ENCODE results near the gene CNPY3.
A peak's percentile ranks its signal among the peaks of the same experiment; 100 is the strongest.
"Not testable (repeated sequence)": the region's sequence is repeated elsewhere in the genome, so short reads cannot be mapped to it uniquely, and the experiment has no call there.

Gene CNPY3
- total RNA-seq, result 38.5 to 90.7 (median 58.5) reads per million in 9 experiments

GRCh38 chr6:42928986-42929820, at the start of gene CNPY3:
Gene CNPY3, plus strand, starts transcription at chr6:42929480. Its CDS starts 91 bp downstream, at chr6:42929571.
- Mint-ChIP-seq H3K9me3 (no peaks in the 10 kb centered on the region), H3K27me3 (no peaks in the 10 kb centered on the region), H3K27ac (peak within 1 kb of the TSS; percentile 97 to 98), H3K4me3 (peak within 1 kb of the TSS; percentile 95 to 97), H3K36me3 (ENCODE audit: insufficient read depth) (peaks cover 35% of the 10 kb centered on the region), H3K4me1 (ENCODE audit: low read depth in 2 of 2) (peaks cover 42 to 49% of the 10 kb centered on the region in 2 donors)
- DNase-seq, result peak; percentile 91 to 92 (median 92)
- peak; percentile 81 for ATAC-seq (replicated peaks)

GRCh38 chr6:42880240-42880817, 49.0 kb upstream of the CNPY3 start:
- Mint-ChIP-seq H3K36me3 (ENCODE audit: insufficient read depth) (peaks cover 60% of the 10 kb centered on the region), H3K27ac (peak overlapping the region; percentile 99), H3K4me3 (peak overlapping the region; percentile 94 to 97), H3K4me1 (ENCODE audit: low read depth in 2 of 2) (peaks cover 14 to 21% of the 10 kb centered on the region in 2 donors)
- H3K27me3 Mint-ChIP-seq; DNase-seq; H3K9me3 Mint-ChIP-seq; ATAC-seq (replicated peaks): not testable (repeated sequence)

- Mint-ChIP-seq H3K4me3 (peak overlapping the region; percentile 94 to 97), H3K27ac (peak overlapping the region; percentile 99), H3K4me1 (ENCODE audit: low read depth in 2 of 2) (peaks cover 14 to 21% of the 10 kb centered on the region in 2 donors), H3K36me3 (ENCODE audit: insufficient read depth) (peaks cover 66% of the 10 kb centered on the region)
- H3K9me3 Mint-ChIP-seq; ATAC-seq (replicated peaks); H3K27me3 Mint-ChIP-seq; DNase-seq: not testable (repeated sequence)
These were observed 48.4 kb upstream of the CNPY3 start for GRCh38 chr6:42880871-42881270.

GRCh38 chr6:42885702-42886101, 43.6 kb upstream of the CNPY3 start:
- Mint-ChIP-seq H3K4me1 (ENCODE audit: low read depth in 2 of 2) (peaks cover 5 to 10% of the 10 kb centered on the region in 2 donors), H3K4me3 (no peak overlapping the region), H3K27ac (no peak overlapping the region), H3K36me3 (ENCODE audit: insufficient read depth) (peaks cover 80% of the 10 kb centered on the region), H3K9me3 (no peaks in the 10 kb centered on the region), H3K27me3 (no peaks in the 10 kb centered on the region)
- no peak for ATAC-seq (replicated peaks)
- no peak for DNase-seq

GRCh38 chr6:42888201-42888600, 41.1 kb upstream of the CNPY3 start:
- H3K9me3 Mint-ChIP-seq; DNase-seq; H3K27ac Mint-ChIP-seq; H3K27me3 Mint-ChIP-seq; H3K4me3 Mint-ChIP-seq; H3K4me1 Mint-ChIP-seq (ENCODE audit: low read depth in 2 of 2); ATAC-seq (replicated peaks): not testable (repeated sequence)
- H3K36me3 Mint-ChIP-seq (ENCODE audit: insufficient read depth), result peaks cover 65% of the 10 kb centered on the region

GRCh38 chr6:42889815-42890214, 39.5 kb upstream of the CNPY3 start:
- H3K27ac Mint-ChIP-seq, result peak overlapping the region; percentile 94 to 96

GRCh38 chr6:42890311-42891198, 38.7 kb upstream of the CNPY3 start:
- Mint-ChIP-seq H3K27ac (peak overlapping the region; percentile 94 to 96), H3K4me1 (ENCODE audit: low read depth in 2 of 2) (peaks cover 5 to 8% of the 10 kb centered on the region in 2 donors), H3K27me3 (no peaks in the 10 kb centered on the region), H3K36me3 (ENCODE audit: insufficient read depth) (peaks cover 42% of the 10 kb centered on the region), H3K9me3 (no peaks in the 10 kb centered on the region), H3K4me3 (peak overlapping the region; percentile 90 to 92)
- peak; percentile 82 to 84 (median 84) for DNase-seq
- ATAC-seq (replicated peaks), result peak; percentile 95

More at GRCh38 chr6:42889815-42890214, 39.5 kb upstream of the CNPY3 start:
- H3K4me3 Mint-ChIP-seq, result peak overlapping the region; percentile 90 to 92
- no peak for DNase-seq
- peaks cover 49% of the 10 kb centered on the region for H3K36me3 Mint-ChIP-seq (ENCODE audit: insufficient read depth)
- H3K9me3 Mint-ChIP-seq, result no peaks in the 10 kb centered on the region
- peaks cover 5 to 8% of the 10 kb centered on the region in 2 donors for H3K4me1 Mint-ChIP-seq (ENCODE audit: low read depth in 2 of 2)
- H3K27me3 Mint-ChIP-seq, result no peaks in the 10 kb centered on the region
- no peak for ATAC-seq (replicated peaks)

GRCh38 chr6:42891199-42891722, 38.0 kb upstream of the CNPY3 start:
- ATAC-seq (replicated peaks) (no peak), DNase-seq (no peak)
- H3K4me1 Mint-ChIP-seq (ENCODE audit: low read depth in 2 of 2), result peaks cover 5 to 8% of the 10 kb centered on the region in 2 donors
- no peaks in the 10 kb centered on the region for H3K27me3 Mint-ChIP-seq
- H3K9me3 Mint-ChIP-seq, result no peaks in the 10 kb centered on the region
- peaks cover 35% of the 10 kb centered on the region for H3K36me3 Mint-ChIP-seq (ENCODE audit: insufficient read depth)
- H3K4me3 Mint-ChIP-seq, result peak overlapping the region; percentile 90 to 92
- peak overlapping the region; percentile 94 to 96 for H3K27ac Mint-ChIP-seq

GRCh38 chr6:42894041-42894828, 35.0 kb upstream of the CNPY3 start:
- H3K4me1 Mint-ChIP-seq (ENCODE audit: low read depth in 2 of 2); DNase-seq; H3K9me3 Mint-ChIP-seq; H3K27ac Mint-ChIP-seq; ATAC-seq (replicated peaks); H3K4me3 Mint-ChIP-seq; H3K27me3 Mint-ChIP-seq: not testable (repeated sequence)
- peaks cover 14% of the 10 kb centered on the region for H3K36me3 Mint-ChIP-seq (ENCODE audit: insufficient read depth)

- H3K4me3 Mint-ChIP-seq, result no peak overlapping the region
- H3K27me3 Mint-ChIP-seq, result no peaks in the 10 kb centered on the region
- ATAC-seq (replicated peaks) (no peak), DNase-seq (no peak)
- no peak overlapping the region for H3K27ac Mint-ChIP-seq
- no peaks in the 10 kb centered on the region for H3K9me3 Mint-ChIP-seq
- no peaks in the 10 kb centered on the region for H3K36me3 Mint-ChIP-seq (ENCODE audit: insufficient read depth)
- peaks cover under 1 to 2% of the 10 kb centered on the region in 2 donors for H3K4me1 Mint-ChIP-seq (ENCODE audit: low read depth in 2 of 2)
These were observed 33.0 kb upstream of the CNPY3 start for GRCh38 chr6:42896178-42896719.

- H3K27me3 Mint-ChIP-seq, result no peaks in the 10 kb centered on the region
- no peaks in the 10 kb centered on the region for H3K36me3 Mint-ChIP-seq (ENCODE audit: insufficient read depth)
- DNase-seq (peak; percentile 82 to 84 (median 83)), ATAC-seq (replicated peaks) (no peak)
- H3K27ac Mint-ChIP-seq, result no peak overlapping the region
- no peaks in the 10 kb centered on the region for H3K9me3 Mint-ChIP-seq
- peaks cover 6 to 8% of the 10 kb centered on the region in 2 donors for H3K4me1 Mint-ChIP-seq (ENCODE audit: low read depth in 2 of 2)
- no peak overlapping the region for H3K4me3 Mint-ChIP-seq
These were observed 30.4 kb upstream of the CNPY3 start for GRCh38 chr6:42898891-42899361.

GRCh38 chr6:42899871-42900270, 29.4 kb upstream of the CNPY3 start:
- no peaks in the 10 kb centered on the region for H3K27me3 Mint-ChIP-seq
- ATAC-seq (replicated peaks), result no peak
- H3K27ac Mint-ChIP-seq, result no peak overlapping the region
- H3K36me3 Mint-ChIP-seq (ENCODE audit: insufficient read depth), result no peaks in the 10 kb centered on the region
- no peaks in the 10 kb centered on the region for H3K9me3 Mint-ChIP-seq
- H3K4me1 Mint-ChIP-seq (ENCODE audit: low read depth in 2 of 2), result peaks cover 6 to 8% of the 10 kb centered on the region in 2 donors
- no peak overlapping the region for H3K4me3 Mint-ChIP-seq
- DNase-seq, result no peak
